ENCODE measurements around the gene NOTUM. TPM values are rescaled to one million over a fixed set of nuclear protein-coding genes. Genes with fewer than 3 reads are reported as not detected.

Gene NOTUM
- total RNA-seq, 1 experiment from 2014 or later, result not detected

DNA sequence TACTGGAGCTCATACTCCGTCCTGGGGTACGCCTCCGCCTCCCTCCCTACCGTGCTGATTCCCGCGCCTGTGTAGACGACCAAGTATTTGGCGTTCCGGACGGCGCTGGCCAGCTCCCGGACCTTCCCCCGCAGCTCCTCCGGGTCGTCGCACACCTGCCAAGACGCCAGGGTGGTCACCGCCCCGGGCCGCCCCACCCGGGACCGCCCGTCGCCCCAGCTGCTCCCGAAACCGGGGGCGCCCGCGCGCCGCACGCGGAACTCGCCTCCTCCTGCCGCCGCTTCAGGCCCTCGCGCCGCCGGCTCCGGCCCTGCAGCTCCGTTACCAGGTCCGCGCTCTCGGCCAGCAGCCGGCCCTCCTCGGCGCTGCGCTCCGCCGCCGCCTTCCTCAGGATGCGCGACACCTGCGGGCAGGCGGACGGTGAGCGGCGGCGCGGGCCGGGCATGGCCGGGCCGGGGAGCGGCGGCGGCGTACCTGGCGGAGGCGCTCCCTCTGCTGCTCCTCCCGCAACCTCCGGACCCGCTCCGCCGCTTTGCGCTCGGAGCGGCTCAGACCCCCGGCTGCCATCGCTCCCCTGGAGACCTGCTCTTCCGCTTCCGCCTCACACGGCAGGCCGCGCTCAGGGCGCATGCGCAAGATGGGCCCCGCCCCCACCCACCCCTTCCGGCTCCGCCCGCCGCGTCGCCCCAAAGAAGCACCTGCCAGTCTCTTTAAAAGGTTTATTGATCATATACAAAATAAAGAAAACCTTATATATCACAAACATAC lies 43.2 kb downstream of the NOTUM start, which contains the start of gene SIRT7:
Gene SIRT7 (minus strand): TSS at position 612 of the 768 bp plus-strand sequence. CDS start 45 bp downstream, at position 567.
- H3K27me3 ChIP-seq (replicated peaks; ENCODE audit: insufficient read depth, low read depth, low read length, poor library complexity), result no peaks in the 10 kb centered on the region
- ChIA-PET POLR2A (ENCODE audit: low non-redundant PET) (interaction anchor here (0.5 kb wide), 1 partner anchor 63 kb away, joined by 4 read pairs; no protein-coding TSS in a partner anchor), CTCF (no interaction called here)
- no TSS peak for BruUV-seq (replicated peaks)
- no peak for TF ChIP-seq EZH2 (IDR thresholded peaks at IDR 0.05; ENCODE audit: borderline replicate concordance, low read depth, low read length, poor library complexity, severe bottlenecking)
- TF ChIP-seq, protein P1, sequence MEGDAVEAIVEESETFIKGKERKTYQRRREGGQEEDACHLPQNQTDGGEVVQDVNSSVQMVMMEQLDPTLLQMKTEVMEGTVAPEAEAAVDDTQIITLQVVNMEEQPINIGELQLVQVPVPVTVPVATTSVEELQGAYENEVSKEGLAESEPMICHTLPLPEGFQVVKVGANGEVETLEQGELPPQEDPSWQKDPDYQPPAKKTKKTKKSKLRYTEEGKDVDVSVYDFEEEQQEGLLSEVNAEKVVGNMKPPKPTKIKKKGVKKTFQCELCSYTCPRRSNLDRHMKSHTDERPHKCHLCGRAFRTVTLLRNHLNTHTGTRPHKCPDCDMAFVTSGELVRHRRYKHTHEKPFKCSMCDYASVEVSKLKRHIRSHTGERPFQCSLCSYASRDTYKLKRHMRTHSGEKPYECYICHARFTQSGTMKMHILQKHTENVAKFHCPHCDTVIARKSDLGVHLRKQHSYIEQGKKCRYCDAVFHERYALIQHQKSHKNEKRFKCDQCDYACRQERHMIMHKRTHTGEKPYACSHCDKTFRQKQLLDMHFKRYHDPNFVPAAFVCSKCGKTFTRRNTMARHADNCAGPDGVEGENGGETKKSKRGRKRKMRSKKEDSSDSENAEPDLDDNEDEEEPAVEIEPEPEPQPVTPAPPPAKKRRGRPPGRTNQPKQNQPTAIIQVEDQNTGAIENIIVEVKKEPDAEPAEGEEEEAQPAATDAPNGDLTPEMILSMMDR (conservative IDR thresholded peaks at IDR 0.05; ENCODE audit: low read depth, low read length), result no peak
- H3K27ac ChIP-seq (ENCODE audit: low read depth, low read length, poor library complexity, severe bottlenecking), result peak within 1 kb of the TSS; percentile 76
- DNase-seq (ENCODE audit: low spot score), result peak; percentile 86
- peak within 1 kb of the TSS; percentile 85 for H3K4me3 ChIP-seq (ENCODE audit: low read depth, low read length, poor library complexity, severe bottlenecking)
- peaks cover 7% of the 10 kb centered on the region for H3K4me1 ChIP-seq (ENCODE audit: insufficient read depth, low read length, poor library complexity, severe bottlenecking)
- no peaks in the 10 kb centered on the region for H3K9me3 ChIP-seq (ENCODE audit: low read depth, low read length, poor library complexity, severe bottlenecking)
- peaks cover 46% of the 10 kb centered on the region for H3K36me3 ChIP-seq (ENCODE audit: insufficient read depth, low read length, poor library complexity, severe bottlenecking)
- intact Hi-C loops (cut with micrococcal nuclease; ENCODE audit: unreplicated experiment), result no loop called here

DNA sequence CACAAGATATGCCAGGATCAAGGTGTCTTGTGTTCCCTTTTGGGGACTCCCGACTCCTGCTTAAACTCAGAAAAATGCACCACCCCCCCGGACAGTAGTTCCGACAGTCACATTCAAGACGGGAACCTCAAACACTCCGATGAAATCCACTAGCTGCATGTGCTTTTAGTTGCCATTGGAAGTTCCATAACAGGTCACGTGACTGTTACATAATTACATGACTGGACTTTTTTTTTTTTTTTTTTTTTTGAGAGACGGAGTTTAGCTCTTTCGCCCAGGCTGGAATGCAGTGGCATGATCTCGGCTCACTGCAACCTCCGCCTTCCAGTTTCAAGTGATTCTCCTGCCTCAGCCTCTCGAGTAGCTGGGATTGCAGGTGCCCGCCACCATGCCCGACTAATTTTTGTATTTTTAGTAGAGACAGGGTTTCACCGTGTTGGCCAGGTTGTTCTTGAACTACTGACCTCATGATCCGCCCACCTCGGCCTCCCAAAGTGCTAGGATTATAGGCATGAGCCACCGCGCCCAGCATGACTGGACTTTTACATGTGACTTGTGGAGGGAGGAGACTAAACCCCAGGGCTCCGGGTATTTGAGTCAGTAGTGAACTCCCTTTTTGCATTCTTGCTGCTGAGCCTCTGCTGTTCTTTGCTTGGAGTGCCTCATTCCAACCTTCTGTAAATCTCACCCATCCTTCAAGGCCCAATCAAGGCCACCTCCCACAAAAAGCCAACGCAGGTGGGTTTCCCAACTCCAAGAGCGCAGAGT lies 44.6 kb downstream of the NOTUM start:
- Histone ChIP-seq H3K4me3 (ENCODE audit: low read depth, low read length, poor library complexity, severe bottlenecking) (peak overlapping the region; percentile 85), H3K9me3 (ENCODE audit: low read depth, low read length, poor library complexity, severe bottlenecking) (no peaks in the 10 kb centered on the region), H3K4me1 (ENCODE audit: insufficient read depth, low read length, poor library complexity, severe bottlenecking) (peaks cover 7% of the 10 kb centered on the region), H3K27ac (ENCODE audit: low read depth, low read length, poor library complexity, severe bottlenecking) (peak overlapping the region; percentile 76), H3K36me3 (ENCODE audit: insufficient read depth, low read length, poor library complexity, severe bottlenecking) (peaks cover 39% of the 10 kb centered on the region), H3K27me3 (replicated peaks; ENCODE audit: insufficient read depth, low read depth, low read length, poor library complexity) (no peaks in the 10 kb centered on the region)
- ChIA-PET POLR2A (ENCODE audit: low non-redundant PET) (no interaction called here), CTCF (no interaction called here)
- BruUV-seq (replicated peaks), result no TSS peak
- DNase-seq (ENCODE audit: low spot score), result peak; percentile 37
- TF ChIP-seq, protein P1 (conservative IDR thresholded peaks at IDR 0.05; ENCODE audit: low read depth, low read length), result no peak
- TF ChIP-seq EZH2 (IDR thresholded peaks at IDR 0.05; ENCODE audit: borderline replicate concordance, low read depth, low read length, poor library complexity, severe bottlenecking), result no peak
- intact Hi-C loops (cut with micrococcal nuclease; ENCODE audit: unreplicated experiment), result no loop called here

DNA sequence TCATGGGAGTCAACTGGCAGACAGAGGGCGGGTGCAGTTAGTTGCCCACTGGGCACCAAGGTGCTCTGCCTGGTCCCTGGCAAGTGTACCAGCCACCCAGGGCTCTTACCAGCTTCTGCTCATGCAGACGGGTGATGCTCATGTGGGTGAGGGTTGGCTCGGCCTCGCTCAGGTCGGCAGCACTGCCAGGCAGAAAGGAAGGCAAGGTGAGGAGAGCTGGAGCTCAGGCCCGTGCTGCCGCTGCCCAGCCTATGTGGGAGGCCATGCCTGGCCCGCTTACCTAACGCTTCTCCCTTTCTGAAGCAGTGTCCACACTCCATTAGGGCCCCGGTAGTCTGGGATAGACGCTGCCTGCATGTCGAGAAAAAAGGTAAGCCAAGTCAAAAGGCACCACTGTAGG lies 45.7 kb downstream of the NOTUM start:
- intact Hi-C loops (cut with micrococcal nuclease; ENCODE audit: unreplicated experiment), result no loop called here

More for the DNA sequence above, 45.7 kb downstream of the NOTUM start:
- DNase-seq (ENCODE audit: low spot score), result no peak
- no peaks in the 10 kb centered on the region for H3K9me3 ChIP-seq (ENCODE audit: low read depth, low read length, poor library complexity, severe bottlenecking)
- H3K27ac ChIP-seq (ENCODE audit: low read depth, low read length, poor library complexity, severe bottlenecking), result no peak overlapping the region
- ChIA-PET CTCF (no interaction called here), POLR2A (ENCODE audit: low non-redundant PET) (no interaction called here)
- H3K36me3 ChIP-seq (ENCODE audit: insufficient read depth, low read length, poor library complexity, severe bottlenecking), result peaks cover 30% of the 10 kb centered on the region
- no peaks in the 10 kb centered on the region for H3K27me3 ChIP-seq (replicated peaks; ENCODE audit: insufficient read depth, low read depth, low read length, poor library complexity)
- no peak for TF ChIP-seq EZH2 (IDR thresholded peaks at IDR 0.05; ENCODE audit: borderline replicate concordance, low read depth, low read length, poor library complexity, severe bottlenecking)
- TF ChIP-seq, protein P1 (conservative IDR thresholded peaks at IDR 0.05; ENCODE audit: low read depth, low read length), result no peak
- no TSS peak for BruUV-seq (replicated peaks)
- H3K4me3 ChIP-seq (ENCODE audit: low read depth, low read length, poor library complexity, severe bottlenecking), result no peak overlapping the region
- peaks cover 7% of the 10 kb centered on the region for H3K4me1 ChIP-seq (ENCODE audit: insufficient read depth, low read length, poor library complexity, severe bottlenecking)

Data from A673 (cell line).